ENCODE measurements around the gene TK2. TPM values are rescaled to one million over a fixed set of nuclear protein-coding genes. Genes with fewer than 3 reads are reported as not detected.

Gene TK2
- total RNA-seq, 1 donor from 2014 or later: 4.5 TPM

DNA sequence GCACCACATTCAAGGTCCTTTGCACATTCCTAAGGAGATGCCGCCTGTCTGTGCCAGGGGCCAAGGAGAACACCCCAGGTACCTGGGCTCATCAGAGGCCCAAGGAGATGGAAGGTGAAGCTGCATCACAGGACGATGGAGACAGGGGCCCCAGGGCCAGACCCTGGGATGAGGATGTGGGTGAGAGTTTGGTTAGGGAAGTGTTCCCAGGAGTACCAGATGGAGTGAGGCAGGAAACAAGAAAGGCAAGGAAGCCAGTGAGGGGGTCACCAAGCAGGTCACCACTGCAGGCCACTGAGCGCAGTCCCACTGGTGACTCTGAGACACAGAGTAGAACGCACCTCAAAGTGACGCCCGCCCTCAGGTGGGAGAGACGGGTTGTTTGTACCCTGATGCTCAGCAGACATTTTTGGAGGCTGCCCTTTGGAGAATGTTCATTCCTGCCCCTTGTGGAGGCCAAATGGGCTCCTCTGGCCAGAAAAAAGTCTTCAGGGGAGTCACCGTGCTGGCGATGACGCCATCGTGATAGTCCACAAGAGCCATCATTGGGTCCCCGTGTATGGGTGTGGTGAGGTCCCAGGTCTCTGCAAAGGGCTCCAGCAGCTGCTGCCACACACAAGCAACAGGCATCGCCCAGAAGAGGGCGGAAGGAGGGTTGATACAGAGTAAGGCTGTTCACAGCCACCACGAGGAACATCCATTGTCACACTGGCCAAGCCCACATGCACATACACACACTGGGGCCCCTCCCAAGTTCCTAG, 65.3 kb downstream of the TK2 start:
- Mint-ChIP-seq H3K9me3 (ENCODE audit: unreplicated experiment) (peaks cover 4% of the 10 kb centered on the region), H3K36me3 (ENCODE audit: unreplicated experiment) (no peaks in the 10 kb centered on the region), H3K27me3 (ENCODE audit: unreplicated experiment) (peaks cover 7% of the 10 kb centered on the region), H3K4me3 (ENCODE audit: unreplicated experiment) (no peak overlapping the region), H3K4me1 (ENCODE audit: low read depth, unreplicated experiment) (peaks cover 5% of the 10 kb centered on the region), H3K27ac (ENCODE audit: unreplicated experiment) (no peak overlapping the region)
- DNase-seq: no peak
- TF ChIP-seq, protein P1, sequence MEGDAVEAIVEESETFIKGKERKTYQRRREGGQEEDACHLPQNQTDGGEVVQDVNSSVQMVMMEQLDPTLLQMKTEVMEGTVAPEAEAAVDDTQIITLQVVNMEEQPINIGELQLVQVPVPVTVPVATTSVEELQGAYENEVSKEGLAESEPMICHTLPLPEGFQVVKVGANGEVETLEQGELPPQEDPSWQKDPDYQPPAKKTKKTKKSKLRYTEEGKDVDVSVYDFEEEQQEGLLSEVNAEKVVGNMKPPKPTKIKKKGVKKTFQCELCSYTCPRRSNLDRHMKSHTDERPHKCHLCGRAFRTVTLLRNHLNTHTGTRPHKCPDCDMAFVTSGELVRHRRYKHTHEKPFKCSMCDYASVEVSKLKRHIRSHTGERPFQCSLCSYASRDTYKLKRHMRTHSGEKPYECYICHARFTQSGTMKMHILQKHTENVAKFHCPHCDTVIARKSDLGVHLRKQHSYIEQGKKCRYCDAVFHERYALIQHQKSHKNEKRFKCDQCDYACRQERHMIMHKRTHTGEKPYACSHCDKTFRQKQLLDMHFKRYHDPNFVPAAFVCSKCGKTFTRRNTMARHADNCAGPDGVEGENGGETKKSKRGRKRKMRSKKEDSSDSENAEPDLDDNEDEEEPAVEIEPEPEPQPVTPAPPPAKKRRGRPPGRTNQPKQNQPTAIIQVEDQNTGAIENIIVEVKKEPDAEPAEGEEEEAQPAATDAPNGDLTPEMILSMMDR (IDR thresholded peaks at IDR 0.05; ENCODE audit: partially characterized antibody, unreplicated experiment): no peak

DNA sequence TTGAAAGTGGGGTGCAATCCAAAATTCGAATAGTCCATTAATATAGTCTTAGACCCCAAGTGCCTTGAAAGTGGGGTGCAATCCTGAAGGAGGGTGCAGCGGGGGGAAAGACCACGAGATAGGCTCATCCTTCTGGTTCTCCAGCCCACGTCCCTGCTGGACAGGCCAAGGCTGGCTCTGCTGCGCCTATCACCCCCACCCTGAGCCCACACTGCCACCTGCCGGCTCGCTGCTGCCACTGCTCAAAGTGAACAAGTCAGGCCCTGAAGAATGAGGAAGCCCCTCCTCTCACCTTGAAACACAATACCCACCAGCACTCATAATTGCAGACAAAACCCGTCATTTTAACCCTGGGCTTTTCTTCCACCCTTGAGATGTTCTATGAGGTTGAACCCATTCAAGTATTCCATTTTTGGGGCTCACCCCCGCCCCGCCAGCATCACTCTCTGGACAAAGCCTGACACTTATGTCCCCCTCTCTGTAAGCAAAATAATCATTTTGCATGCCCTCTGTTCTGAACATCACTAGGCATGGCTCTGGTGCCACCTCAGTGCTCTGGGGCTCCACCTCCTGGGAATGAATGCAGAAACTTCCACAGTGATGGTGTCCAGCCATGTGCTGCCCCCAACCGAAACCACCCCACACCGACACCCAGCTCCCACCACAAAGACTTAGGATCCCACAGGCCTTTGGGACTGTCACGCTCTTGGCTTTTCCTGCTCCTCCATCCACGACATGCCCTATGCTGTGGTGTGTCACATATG, 66.1 kb downstream of the TK2 start:
- H3K4me1 Mint-ChIP-seq (ENCODE audit: low read depth, unreplicated experiment): peaks cover 5% of the 10 kb centered on the region
- H3K4me3 Mint-ChIP-seq (ENCODE audit: unreplicated experiment): no peak overlapping the region
- TF ChIP-seq, protein P1 (IDR thresholded peaks at IDR 0.05; ENCODE audit: partially characterized antibody, unreplicated experiment): peak; percentile 84
- peaks cover 7% of the 10 kb centered on the region for H3K27me3 Mint-ChIP-seq (ENCODE audit: unreplicated experiment)
- H3K36me3 Mint-ChIP-seq (ENCODE audit: unreplicated experiment): no peaks in the 10 kb centered on the region
- DNase-seq: peak; percentile 91
- no peak overlapping the region for H3K27ac Mint-ChIP-seq (ENCODE audit: unreplicated experiment)
- no peaks in the 10 kb centered on the region for H3K9me3 Mint-ChIP-seq (ENCODE audit: unreplicated experiment)

DNA sequence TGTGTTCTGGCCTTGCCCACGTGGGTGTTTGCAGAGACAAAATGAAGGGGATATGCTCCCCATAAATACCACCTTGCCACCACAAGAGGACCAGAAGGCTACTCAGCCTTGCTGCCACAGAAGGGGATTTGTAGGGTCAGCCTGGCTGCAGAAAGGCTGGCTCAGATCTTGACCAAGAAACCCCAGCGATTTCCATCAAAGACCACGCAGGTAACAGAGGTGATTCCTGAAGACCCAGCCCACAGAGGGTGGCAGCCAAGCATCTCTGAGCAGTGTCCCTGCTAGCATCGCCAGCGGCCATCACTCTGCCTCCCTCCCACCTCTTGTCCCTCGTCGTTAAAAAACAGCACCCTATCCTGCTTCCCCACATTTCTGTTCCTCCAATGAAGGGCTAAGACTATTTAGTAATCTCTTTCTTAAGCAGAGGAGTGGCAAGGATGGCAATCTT, 68.0 kb downstream of the TK2 start:
- DNase-seq: no peak
- TF ChIP-seq, protein P1 (IDR thresholded peaks at IDR 0.05; ENCODE audit: partially characterized antibody, unreplicated experiment): no peak
- Mint-ChIP-seq H3K4me3 (ENCODE audit: unreplicated experiment) (no peak overlapping the region), H3K27ac (ENCODE audit: unreplicated experiment) (no peak overlapping the region), H3K27me3 (ENCODE audit: unreplicated experiment) (peaks cover 5% of the 10 kb centered on the region), H3K4me1 (ENCODE audit: low read depth, unreplicated experiment) (peaks cover 7% of the 10 kb centered on the region), H3K36me3 (ENCODE audit: unreplicated experiment) (no peaks in the 10 kb centered on the region), H3K9me3 (ENCODE audit: unreplicated experiment) (peaks cover 2% of the 10 kb centered on the region)

DNA sequence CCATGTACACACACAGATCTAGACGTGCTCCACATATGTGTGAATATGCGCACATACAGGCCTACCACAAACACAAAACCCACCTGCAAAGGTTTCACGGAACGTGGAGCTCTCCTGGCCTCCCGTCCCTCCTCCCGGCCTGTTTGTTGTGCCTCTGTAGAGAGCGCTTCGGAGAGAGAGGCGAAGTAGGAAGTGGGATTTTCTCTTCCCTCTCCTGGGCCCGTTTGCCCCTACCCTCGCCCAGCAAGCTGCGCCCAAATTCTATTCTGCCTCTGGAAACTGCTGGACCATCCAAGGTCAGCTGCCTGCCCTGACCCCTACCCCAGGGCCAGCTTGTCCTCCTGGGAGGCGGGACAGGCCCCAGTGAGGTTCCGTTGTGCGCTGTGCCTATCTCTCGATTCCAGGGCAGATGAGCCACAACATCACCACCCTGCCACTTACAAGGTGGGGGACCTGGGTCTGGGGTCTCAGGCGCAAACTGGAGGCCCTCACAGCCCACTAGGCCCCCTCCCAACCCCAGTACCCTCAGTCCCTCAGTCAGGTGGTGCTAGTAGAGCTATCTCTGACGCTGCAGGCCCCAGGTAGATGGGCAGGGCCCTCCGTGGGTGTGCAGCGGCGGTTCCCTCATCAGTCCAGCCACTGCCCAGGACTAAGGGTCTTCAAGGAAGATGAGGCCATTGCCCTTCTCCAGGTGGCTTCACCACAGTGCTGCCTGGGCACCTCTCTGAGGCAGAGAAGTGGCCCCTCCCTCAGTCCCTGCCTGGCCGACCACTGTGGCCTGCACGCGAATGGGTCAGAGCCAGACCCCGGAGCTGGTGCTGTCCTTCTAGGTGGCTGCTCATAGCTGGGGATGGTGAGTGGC, 68.6 kb downstream of the TK2 start:
- DNase-seq: no peak
- Mint-ChIP-seq H3K27ac (ENCODE audit: unreplicated experiment) (no peak overlapping the region), H3K9me3 (ENCODE audit: unreplicated experiment) (peaks cover 4% of the 10 kb centered on the region), H3K4me1 (ENCODE audit: low read depth, unreplicated experiment) (peaks cover 7% of the 10 kb centered on the region), H3K4me3 (ENCODE audit: unreplicated experiment) (no peak overlapping the region), H3K36me3 (ENCODE audit: unreplicated experiment) (no peaks in the 10 kb centered on the region), H3K27me3 (ENCODE audit: unreplicated experiment) (peaks cover 5% of the 10 kb centered on the region)
- TF ChIP-seq, protein P1 (IDR thresholded peaks at IDR 0.05; ENCODE audit: partially characterized antibody, unreplicated experiment): no peak
